SH-SY5Y (cell line): ENCODE results near the gene CTTN.

Source experiments
- GATA2 ChIP-seq: IDR thresholded peaks from 2 replicates; pipeline ENCODE4 v1.6.1; 2011; ENCODE audit warnings: mild to moderate bottlenecking, low read depth, low read length
- GATA3 ChIP-seq: IDR thresholded peaks from 2 replicates; pipeline ENCODE4 v1.6.1; 2011; ENCODE audit warnings: low read depth, mild to moderate bottlenecking, low read length, moderate library complexity

CTTN gene

DNA sequence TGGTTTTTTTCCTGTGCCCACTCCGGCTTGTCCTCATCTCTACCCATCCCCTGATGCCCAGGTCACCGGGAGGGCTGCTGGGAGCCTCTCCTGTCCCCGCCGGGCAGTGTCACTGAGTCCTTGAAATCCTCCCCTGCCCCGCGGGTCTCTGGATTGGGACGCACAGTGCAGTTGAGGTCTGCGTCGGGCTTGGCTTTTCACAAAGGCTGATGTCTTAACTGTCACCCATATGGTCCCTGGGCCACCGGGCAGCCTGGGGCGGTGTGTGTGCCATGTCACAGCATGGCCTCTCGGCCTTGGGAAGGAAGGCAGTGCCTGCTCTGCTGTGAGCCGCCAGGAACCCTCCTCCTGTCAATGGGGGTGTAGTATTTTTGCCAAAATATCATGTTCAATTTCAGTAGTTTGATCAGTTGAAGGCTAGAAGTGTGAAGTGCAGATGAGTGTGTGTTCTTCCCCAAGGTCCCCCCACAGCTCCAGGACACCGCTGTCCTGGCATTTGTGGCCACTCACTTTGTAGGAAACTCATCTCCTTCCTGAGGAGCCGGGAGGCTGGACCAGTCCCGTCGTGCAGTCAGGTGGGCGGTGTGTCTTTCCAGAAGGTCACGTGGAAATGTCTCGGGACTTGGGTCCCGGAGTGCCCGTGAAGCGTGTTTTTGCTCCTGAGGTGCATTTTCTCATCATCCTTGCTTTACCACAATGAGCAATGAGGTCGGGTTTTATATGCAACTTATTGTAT is 37.6 kb downstream of the CTTN start:
- TF ChIP-seq GATA2 (no peak), GATA3 (no peak)

DNA sequence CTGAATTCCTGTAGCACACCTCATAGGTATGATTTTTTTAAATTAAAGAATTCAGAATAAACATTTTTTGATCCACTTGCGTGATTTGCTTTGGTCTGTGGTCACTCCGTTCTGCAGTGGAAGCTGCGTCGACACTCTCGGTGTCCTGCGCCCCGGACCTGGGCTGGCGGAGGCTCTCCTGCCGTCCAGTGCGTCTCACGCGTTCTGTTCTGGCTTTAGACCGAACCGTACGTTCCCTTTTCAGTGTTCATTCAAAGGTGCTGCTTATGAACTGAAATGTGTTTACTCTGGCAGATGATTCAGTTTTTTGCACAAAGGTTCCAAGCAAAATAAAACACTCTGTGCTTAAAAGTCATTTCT is 38.2 kb downstream of the CTTN start:
- TF ChIP-seq GATA2 (no peak), GATA3 (no peak)

DNA sequence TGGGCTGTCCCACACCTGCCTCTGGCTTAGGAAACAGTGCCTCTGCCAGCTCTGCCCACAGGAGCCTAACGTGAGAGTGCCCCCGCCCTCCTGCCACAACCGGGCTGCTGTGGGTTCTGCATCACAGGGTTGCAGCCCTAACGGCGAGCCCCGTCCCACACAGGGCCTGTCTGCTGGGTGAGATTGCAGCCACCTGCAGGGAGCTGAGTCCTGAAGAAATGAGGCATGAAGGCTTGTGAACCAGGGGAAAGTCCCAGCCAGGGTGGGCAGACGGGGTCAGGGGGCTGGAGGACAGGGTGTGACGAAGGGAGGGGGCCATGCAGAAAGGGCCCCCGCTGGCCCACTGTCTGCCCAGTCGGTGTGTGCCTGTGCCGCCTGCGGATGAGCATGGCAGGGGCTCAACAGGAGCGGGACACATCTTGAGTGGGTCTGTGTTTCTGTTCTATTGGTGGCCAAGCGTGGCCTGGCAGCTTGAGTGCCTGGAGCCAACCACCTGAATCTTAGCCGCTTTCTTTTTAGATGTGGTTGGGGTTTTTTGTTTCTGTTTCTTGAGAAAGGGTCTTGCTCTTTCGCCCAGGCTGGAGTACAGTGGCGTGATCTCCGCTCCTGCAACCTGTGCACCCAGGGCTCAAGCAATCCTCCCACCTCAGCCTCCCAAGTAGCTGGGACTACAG is 38.9 kb downstream of the CTTN start:
- TF ChIP-seq GATA2: no peak
- no peak for TF ChIP-seq GATA3

DNA sequence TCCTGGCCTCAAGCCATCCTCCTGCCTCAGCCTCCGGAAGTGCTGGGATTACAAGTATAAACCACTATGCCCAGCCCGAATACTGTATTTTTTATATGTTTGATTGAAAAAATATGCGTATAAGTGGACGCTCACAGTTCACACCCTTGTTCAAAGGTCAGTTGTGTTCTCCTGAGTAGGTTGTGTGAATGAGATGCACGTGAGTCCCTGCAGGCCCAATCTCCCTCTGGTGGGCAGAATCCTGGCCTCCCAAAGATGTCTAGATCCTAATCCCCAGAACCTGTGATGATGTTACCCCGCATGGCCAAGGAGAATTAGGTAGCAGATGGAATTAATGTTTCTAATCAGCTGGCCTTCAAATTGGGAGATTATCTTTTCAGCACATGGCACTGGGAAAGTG is 41.9 kb downstream of the CTTN start:
- TF ChIP-seq GATA2 (no peak), GATA3 (no peak)

DNA sequence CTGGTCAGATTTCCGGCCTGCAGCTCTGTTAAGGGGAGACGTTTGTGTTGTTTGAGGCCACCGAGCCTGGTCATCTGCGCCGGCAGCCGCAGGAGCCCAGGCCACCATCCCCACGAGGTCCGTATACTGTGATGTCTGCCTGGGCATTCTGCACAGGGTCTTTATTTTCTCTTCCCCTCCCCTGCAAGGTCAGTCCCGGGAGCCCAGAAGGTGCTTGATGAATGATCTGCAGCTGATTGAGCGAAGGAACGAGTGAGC is 45.4 kb downstream of the CTTN start:
- TF ChIP-seq GATA3: no peak
- no peak for TF ChIP-seq GATA2

DNA sequence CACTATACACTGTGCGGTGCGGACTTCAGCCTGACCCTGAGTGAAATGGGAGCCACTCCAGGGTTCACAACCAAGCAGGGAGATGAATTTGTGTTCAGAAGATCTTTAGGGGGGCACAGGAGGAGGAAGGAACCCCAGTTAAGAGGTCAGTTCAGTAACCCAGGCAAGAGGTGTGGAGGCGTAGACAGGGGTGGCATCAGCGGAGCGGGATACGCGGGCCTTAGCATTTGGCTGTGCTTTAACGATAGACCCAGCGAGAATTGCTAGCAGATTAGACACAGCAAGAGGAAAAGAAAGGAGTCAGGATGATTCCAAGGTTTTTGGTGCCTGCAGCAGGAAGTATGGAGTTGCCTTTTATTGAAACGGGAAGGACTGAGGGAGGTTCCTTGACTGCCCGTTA is 46.8 kb downstream of the CTTN start:
- no peak for TF ChIP-seq GATA2
- no peak for TF ChIP-seq GATA3

DNA sequence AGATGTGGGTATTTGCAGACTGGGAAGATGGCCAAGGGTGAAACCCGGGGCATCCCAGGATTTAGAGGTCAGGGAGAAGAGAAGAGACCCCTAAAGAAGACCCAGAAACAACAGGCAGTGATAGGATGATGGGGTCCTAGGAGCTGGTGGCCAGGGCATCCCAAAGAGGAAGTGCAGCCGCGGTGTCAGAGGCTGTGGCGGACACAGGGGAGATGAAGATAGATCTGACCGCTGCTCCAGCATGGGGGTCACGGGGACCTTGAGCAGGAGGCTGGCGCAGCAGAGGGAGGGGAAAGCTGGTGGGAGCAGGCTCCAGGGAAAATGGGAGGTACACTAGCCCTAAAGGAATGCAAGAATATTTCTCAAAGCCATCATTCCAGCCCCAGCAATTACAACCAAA is 47.3 kb downstream of the CTTN start:
- TF ChIP-seq GATA2 (no peak), GATA3 (no peak)

DNA sequence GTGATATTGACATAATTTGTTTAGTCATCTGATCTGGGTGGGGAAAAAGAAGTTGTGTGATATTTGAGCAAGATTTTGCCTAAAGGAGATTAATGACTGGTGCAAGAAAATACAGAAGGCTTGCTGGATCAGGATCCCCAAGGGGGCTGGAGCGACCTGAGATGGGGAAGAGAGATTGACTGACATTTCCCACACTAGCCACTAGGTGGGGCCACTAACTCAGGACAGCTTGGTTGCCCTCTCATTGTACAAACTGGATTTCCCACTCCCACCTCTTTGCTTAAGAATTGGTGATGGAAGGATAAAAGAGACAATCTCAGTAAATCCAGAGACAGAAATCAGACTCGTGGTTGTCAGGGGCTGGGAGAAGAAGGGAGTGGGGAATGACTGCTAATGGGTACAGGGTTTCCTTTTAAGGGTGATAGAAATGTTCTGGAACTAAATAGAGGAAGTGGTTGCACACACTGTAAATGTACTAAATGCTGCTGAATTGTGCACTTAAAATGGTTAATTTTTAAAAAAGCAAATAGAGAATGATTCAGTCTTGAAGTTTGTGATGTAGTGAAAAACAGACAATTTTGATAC is 50.7 kb downstream of the CTTN start:
- no peak for TF ChIP-seq GATA2
- no peak for TF ChIP-seq GATA3

DNA sequence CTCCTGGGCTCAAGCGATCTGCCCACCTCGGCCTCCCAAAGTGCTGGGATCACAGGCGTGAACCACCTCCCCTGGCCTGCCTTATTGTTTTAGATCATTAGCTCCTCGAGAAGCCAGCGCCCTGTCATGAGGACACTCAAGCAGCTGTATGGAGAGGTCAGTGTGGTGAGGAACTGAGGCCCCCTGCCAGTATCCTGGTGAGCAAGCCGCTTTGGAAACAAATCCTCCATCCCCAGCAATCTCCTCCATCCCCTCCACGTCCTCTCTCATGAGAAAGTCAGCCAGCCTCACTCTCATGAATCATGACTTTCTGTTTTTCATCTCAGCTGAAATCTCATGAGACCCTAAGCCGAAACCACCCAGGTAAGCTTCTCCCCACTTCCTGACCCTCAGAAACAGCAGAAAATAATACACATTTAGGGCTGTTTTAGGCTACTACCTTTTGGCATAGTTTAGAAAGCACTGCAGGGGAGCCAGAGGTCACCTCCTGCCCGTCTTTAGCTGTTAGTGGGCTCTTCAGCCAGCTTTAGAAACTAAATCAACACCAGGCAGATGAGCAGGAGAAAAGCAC is 56.0 kb downstream of the CTTN start:
- TF ChIP-seq GATA3 (no peak), GATA2 (no peak)

DNA sequence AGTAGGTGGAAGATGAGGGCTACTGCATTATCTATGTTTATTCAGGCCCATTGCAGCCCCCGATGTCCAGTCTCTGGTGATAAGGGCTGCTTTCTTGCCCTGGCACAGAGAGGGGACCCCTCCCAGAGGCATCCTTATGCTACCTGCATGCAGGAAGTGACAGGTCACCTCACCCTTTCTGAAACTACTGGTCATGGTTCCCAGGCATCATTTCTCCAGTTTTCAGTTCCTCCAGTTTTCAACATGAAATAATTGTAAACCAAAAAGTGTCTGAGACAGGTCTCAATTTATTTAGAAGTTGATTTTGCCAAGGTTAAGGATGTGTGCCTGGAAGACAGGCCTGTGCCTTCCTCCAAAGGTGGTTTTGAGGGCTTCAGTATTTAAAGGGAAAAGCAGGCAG is 57.0 kb downstream of the CTTN start:
- no peak for TF ChIP-seq GATA2
- no peak for TF ChIP-seq GATA3

DNA sequence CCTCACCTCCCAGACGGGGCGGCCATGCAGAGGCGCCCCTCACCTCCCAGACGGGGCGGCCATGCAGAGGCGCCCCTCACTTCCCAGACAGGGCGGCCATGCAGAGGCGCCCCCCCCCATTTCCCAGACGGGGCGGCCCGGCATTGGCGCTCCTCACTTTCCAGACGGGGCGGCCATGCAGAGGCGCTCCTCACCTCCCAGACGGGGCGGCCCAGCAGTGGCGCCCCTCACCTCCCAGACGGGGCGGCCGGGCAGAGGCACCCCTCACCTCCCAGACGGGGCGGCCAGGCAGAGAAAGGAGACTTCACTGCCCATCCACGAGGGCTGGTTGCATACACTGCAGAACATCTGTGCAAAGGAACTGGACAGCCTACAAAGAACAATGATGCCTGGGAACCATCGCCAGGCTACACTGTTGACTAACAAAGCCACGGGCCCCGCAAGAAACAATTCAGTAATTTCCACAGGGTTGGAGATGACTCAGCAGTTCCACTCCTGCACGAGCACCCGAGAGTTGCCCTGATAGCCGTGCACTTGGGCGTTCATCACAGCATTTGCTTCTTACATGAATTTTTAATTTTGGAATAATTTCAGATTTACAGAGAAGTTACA is 58.7 kb downstream of the CTTN start:
- TF ChIP-seq GATA3: no peak
- TF ChIP-seq GATA2: no peak

DNA sequence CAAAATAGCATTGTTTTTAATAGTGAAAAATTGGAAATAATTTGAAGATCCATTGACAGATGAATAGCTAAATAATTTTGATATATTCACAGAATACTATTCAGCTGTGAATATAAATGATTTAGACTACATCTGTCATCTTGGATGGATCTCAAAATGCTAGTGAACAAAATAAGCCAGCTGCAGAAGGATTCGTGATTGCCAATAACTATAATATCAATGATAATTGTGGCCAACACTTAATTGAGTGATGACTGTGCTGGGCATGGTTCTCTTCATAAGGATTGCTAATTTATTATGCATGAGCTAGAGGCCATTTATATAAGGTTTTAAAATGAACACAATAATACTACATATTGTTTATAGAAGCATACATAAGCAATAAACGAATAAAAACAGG is 60.4 kb downstream of the CTTN start:
- no peak for TF ChIP-seq GATA3
- no peak for TF ChIP-seq GATA2

DNA sequence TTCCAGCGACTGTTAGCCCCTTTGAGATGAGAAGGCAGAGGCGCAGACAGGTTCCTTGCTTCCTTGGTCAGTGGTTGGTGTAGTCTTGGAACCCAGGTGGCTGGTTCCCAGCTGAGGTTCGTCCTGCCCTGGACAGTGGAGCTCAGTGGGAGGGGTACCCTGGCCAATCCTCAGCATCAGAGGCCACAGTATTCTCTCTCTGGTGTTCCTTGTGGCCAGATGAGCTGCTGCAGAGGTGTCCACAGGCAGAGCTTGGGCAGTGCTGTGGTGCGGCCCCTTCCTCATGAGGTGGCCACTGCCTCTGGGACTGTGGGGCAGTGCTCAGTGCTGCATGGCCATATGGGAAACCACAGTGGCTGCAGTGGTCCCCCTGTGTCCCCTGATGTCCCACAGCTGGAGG is 61.8 kb downstream of the CTTN start:
- TF ChIP-seq GATA2: no peak
- TF ChIP-seq GATA3: no peak

DNA sequence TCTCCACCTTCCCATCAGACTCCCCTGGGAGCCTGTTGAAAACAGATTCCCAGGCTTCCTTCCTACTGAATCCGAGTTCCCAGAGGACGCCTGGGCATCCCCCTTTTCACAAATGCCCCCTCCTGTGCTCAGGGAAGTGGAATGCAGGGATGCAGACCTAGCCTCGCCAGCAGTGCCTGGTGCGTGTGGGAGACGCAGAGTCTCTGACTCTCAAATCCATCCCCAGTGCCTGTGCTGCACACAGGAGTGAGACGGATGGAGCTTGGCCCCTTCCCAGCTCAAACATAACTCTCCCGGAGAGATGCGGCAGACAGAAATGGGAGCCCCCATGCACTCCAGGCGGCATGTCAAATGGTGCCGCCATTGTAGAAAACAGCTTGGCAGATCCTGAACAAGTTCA is 62.6 kb downstream of the CTTN start:
- TF ChIP-seq GATA3: no peak
- TF ChIP-seq GATA2: no peak
